ENCODE results near the gene AKT3.
"Not testable (repeated sequence)": the region's sequence is repeated elsewhere in the genome, so short reads cannot be mapped to it uniquely, and the experiment has no call there.

AKT3 gene

GRCh38 chr1:243595527-243596210 lies 254.4 kb downstream of the AKT3 start:
- H3K4me3 ChIP-seq (ENCODE audit: low read depth, low read length), result no peak overlapping the region
- no peak for DNase-seq (ENCODE audit: low read depth)
- no peak for TF ChIP-seq CTCF (IDR thresholded peaks at IDR 0.05; ENCODE audit: insufficient read depth, low read depth, low read length, missing control alignments)

GRCh38 chr1:243594455-243594854 lies 255.6 kb downstream of the AKT3 start:
- H3K4me3 ChIP-seq (ENCODE audit: low read depth, low read length), result no peak overlapping the region
- no peak for TF ChIP-seq CTCF (IDR thresholded peaks at IDR 0.05; ENCODE audit: insufficient read depth, low read depth, low read length, missing control alignments)
- DNase-seq (ENCODE audit: low read depth), result no peak

- DNase-seq (ENCODE audit: low read depth), result peak; percentile 60
Measured at GRCh38 chr1:243589286-243589685, 260.8 kb downstream of the AKT3 start.

GRCh38 chr1:243587823-243588560 lies 262.1 kb downstream of the AKT3 start:
- no peak overlapping the region for H3K4me3 ChIP-seq (ENCODE audit: low read depth, low read length)
- peak; percentile 81 for DNase-seq (ENCODE audit: low read depth)
- no peak for TF ChIP-seq CTCF (IDR thresholded peaks at IDR 0.05; ENCODE audit: insufficient read depth, low read depth, low read length, missing control alignments)

More at GRCh38 chr1:243589286-243589685, 260.8 kb downstream of the AKT3 start:
- not testable (repeated sequence) for H3K4me3 ChIP-seq (ENCODE audit: low read depth, low read length)

- H3K4me3 ChIP-seq (ENCODE audit: low read depth, low read length), result no peak overlapping the region
- no peak for DNase-seq (ENCODE audit: low read depth)
- no peak for TF ChIP-seq CTCF (IDR thresholded peaks at IDR 0.05; ENCODE audit: insufficient read depth, low read depth, low read length, missing control alignments)
Measured at GRCh38 chr1:243587285-243587684, 262.8 kb downstream of the AKT3 start.

GRCh38 chr1:243585982-243586381 lies 264.1 kb downstream of the AKT3 start:
- no peak for DNase-seq (ENCODE audit: low read depth)
- no peak overlapping the region for H3K4me3 ChIP-seq (ENCODE audit: low read depth, low read length)
- TF ChIP-seq CTCF (IDR thresholded peaks at IDR 0.05; ENCODE audit: insufficient read depth, low read depth, low read length, missing control alignments), result no peak

- no peak for TF ChIP-seq CTCF (IDR thresholded peaks at IDR 0.05; ENCODE audit: insufficient read depth, low read depth, low read length, missing control alignments)
- H3K4me3 ChIP-seq (ENCODE audit: low read depth, low read length), result no peak overlapping the region
- no peak for DNase-seq (ENCODE audit: low read depth)
Measured at GRCh38 chr1:243582326-243582725, 267.7 kb downstream of the AKT3 start.
